ENCODE measurements around the gene MYO5A. TPM values are rescaled to one million over a fixed set of nuclear protein-coding genes. Genes with fewer than 3 reads are reported as not detected.
A peak's percentile ranks its signal among the peaks of the same experiment; 100 is the strongest.

The MYO5A gene
- polyA plus RNA-seq, 2 of the 4 experiments (the other 2 are of a cell fraction): 15.1 to 46.7 TPM

- H3K4me1 ChIP-seq: peaks cover 69% of the 10 kb centered on the region
- peak; percentile 67 to 68 for ATAC-seq
- peak; percentile 50 to 59 for DNase-seq (ENCODE audit: low read depth in 1 of 2, low spot score in 1 of 2)
- no peak overlapping the region for H3K4me3 ChIP-seq
- FAIRE-seq: peak; percentile 94
- H3K4me2 ChIP-seq: peak overlapping the region; percentile 61
- ChIA-PET CTCF (interaction anchor here (0.7 to 4.7 kb wide), 3 partner anchors 21 to 238 kb away, joined by 3 to 30 read pairs (median 4); no protein-coding TSS in a partner anchor), POLR2A (interaction anchor here (0.8 kb wide), 1 partner anchor 49 kb away, joined by 3 read pairs; no protein-coding TSS in a partner anchor)
- no peaks in the 10 kb centered on the region for H3K9me3 ChIP-seq
- peak overlapping the region; percentile 55 to 80 for H3K27ac ChIP-seq
- WGBS (ENCODE audit: missing lambda C conversion rate): 45% methylated on average over 5 of the region's 5 CpGs
- no peak for TF ChIP-seq CHD4 (IDR thresholded peaks at IDR 0.05; ENCODE audit: borderline replicate concordance)
- no peak for TF ChIP-seq MYC (IDR thresholded peaks at IDR 0.05; ENCODE audit: borderline replicate concordance, low read length)
- TF ChIP-seq ZC3H11A (IDR thresholded peaks at IDR 0.05): no peak
- no peak for TF ChIP-seq ZSCAN20 (CRISPR knock-in tag; IDR thresholded peaks at IDR 0.05)
- no peak; the same call in 1 of the 2 replicates for TF ChIP-seq NFE2L2 (conservative IDR thresholded peaks at IDR 0.05; ENCODE audit: low read length)
- TF ChIP-seq USF2 (IDR thresholded peaks at IDR 0.05): no peak
- TF ChIP-seq EP300 (IDR thresholded peaks at IDR 0.05): peak in 1 of 2 experiments; percentile 36; a peak in 1 of 5 replicates
- TF ChIP-seq MAFK (IDR thresholded peaks at IDR 0.05; ENCODE audit: partially characterized antibody): peak; percentile 68
- TF ChIP-seq JUNB (IDR thresholded peaks at IDR 0.05): peak; percentile 65
- TF ChIP-seq EHMT2 (IDR thresholded peaks at IDR 0.05; ENCODE audit: low read depth): no peak
- peak; percentile 79 for TF ChIP-seq FOSL2 (IDR thresholded peaks at IDR 0.05)
- TF ChIP-seq FOSL2 (CRISPR knock-in tag; IDR thresholded peaks at IDR 0.05): peak; percentile 49; the same call in 1 of the 2 replicates
- peak in 1 of 2 experiments; percentile 31; a peak in 1 of 5 replicates for TF ChIP-seq JUN (IDR thresholded peaks at IDR 0.05)
- peak; percentile 55; the same call in 1 of the 2 replicates for TF ChIP-seq GATA3 (IDR thresholded peaks at IDR 0.05; ENCODE audit: borderline replicate concordance)
- TF ChIP-seq CBX8 (IDR thresholded peaks at IDR 0.05): no peak
These were observed 191.4 kb downstream of the MYO5A start for GRCh38 chr15:52337198-52337853.

DNA sequence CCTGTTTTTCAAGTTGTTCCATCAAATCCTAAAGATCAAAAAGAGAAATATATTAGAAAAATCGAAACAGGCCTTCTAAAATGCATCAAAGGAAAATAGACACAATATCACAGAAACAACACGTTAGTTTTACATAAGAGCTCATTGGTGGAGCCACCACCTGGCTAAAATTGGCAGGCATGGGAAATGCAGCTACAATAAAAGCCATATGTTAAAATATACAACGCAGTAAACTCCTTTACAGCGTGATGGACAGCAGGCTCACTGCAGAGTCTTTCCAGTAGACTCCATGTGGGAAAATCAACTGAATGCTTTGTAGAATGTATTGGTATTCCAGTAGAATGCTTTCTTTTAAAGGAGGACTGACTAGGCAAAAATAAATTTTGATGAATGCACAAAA is 192.2 kb downstream of the MYO5A start:
- H3K9me3 ChIP-seq: no peaks in the 10 kb centered on the region
- FAIRE-seq: no peak
- TF ChIP-seq NFE2L2 (conservative IDR thresholded peaks at IDR 0.05; ENCODE audit: low read length) (no peak), RAD21 (conservative IDR thresholded peaks at IDR 0.05 in 1 of 2, IDR thresholded peaks at IDR 0.05 in 1 of 2) (0 out of 5 replicates have a peak, but pooled peaks of 1 of the 2 experiments have one; percentile 14), NPAS2 (CRISPR knock-in tag; IDR thresholded peaks at IDR 0.05; ENCODE audit: borderline replicate concordance) (no peak), MAX (IDR thresholded peaks at IDR 0.05) (no peak), SMC3 (IDR thresholded peaks at IDR 0.05) (no peak; the same call in 2 of the 3 replicates), ZFP36 (IDR thresholded peaks at IDR 0.05; ENCODE audit: borderline replicate concordance, partially characterized antibody) (no peak), FOSB (CRISPR knock-in tag; IDR thresholded peaks at IDR 0.05) (no peak), CTCF (IDR thresholded peaks at IDR 0.05) (peak; percentile 19; the same call in 1 of the 3 replicates), MAFK (IDR thresholded peaks at IDR 0.05; ENCODE audit: partially characterized antibody) (peak; percentile 28), SREBF2 (IDR thresholded peaks at IDR 0.05) (no peak), EP300 (IDR thresholded peaks at IDR 0.05) (no peak), HMGXB4 (CRISPR knock-in tag; IDR thresholded peaks at IDR 0.05; ENCODE audit: borderline replicate concordance) (no peak), HOXB13 (CRISPR knock-in tag; IDR thresholded peaks at IDR 0.05; ENCODE audit: low read depth) (no peak), CBX2 (IDR thresholded peaks at IDR 0.05; ENCODE audit: borderline replicate concordance, low read depth) (no peak), POLR2AphosphoS2 (conservative IDR thresholded peaks at IDR 0.05; ENCODE audit: low read length) (no peak), ZNF302 (CRISPR knock-in tag; IDR thresholded peaks at IDR 0.05) (no peak), HDAC2 (IDR thresholded peaks at IDR 0.05) (no peak), HOXB5 (CRISPR knock-in tag; IDR thresholded peaks at IDR 0.05) (no peak), KDM1A (IDR thresholded peaks at IDR 0.05; ENCODE audit: low read depth) (no peak)
- TF ChIP-seq, protein P1, sequence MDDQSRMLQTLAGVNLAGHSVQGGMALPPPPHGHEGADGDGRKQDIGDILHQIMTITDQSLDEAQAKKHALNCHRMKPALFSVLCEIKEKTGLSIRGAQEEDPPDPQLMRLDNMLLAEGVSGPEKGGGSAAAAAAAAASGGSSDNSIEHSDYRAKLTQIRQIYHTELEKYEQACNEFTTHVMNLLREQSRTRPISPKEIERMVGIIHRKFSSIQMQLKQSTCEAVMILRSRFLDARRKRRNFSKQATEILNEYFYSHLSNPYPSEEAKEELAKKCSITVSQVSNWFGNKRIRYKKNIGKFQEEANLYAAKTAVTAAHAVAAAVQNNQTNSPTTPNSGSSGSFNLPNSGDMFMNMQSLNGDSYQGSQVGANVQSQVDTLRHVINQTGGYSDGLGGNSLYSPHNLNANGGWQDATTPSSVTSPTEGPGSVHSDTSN (IDR thresholded peaks at IDR 0.05): no peak
- DNase-seq (ENCODE audit: low read depth in 1 of 2, low spot score in 1 of 2): peak in 1 of 2 experiments; percentile 42
- H3K4me1 ChIP-seq: peaks cover 76% of the 10 kb centered on the region
- WGBS (ENCODE audit: missing lambda C conversion rate): 72% methylated on average over 4 of the region's 4 CpGs
- ATAC-seq: no peak
- peak overlapping the region; percentile 55 to 80 for H3K27ac ChIP-seq
- CTCF ChIA-PET: interaction anchor here (1.0 to 4.7 kb wide), 4 partner anchors 22 to 187 kb away, joined by 3 to 30 read pairs (median 4); no protein-coding TSS in a partner anchor
- H3K4me2 ChIP-seq: peak overlapping the region; percentile 61
- POLR2A ChIA-PET: interaction anchor here (0.8 kb wide), 1 partner anchor 48 kb away, joined by 3 read pairs; no protein-coding TSS in a partner anchor
- no peak overlapping the region for H3K4me3 ChIP-seq
